ENCODE measurements around the gene CD72.
"Not testable (repeated sequence)": the region's sequence is repeated elsewhere in the genome, so short reads cannot be mapped to it uniquely, and the experiment has no call there.

Gene CD72

DNA sequence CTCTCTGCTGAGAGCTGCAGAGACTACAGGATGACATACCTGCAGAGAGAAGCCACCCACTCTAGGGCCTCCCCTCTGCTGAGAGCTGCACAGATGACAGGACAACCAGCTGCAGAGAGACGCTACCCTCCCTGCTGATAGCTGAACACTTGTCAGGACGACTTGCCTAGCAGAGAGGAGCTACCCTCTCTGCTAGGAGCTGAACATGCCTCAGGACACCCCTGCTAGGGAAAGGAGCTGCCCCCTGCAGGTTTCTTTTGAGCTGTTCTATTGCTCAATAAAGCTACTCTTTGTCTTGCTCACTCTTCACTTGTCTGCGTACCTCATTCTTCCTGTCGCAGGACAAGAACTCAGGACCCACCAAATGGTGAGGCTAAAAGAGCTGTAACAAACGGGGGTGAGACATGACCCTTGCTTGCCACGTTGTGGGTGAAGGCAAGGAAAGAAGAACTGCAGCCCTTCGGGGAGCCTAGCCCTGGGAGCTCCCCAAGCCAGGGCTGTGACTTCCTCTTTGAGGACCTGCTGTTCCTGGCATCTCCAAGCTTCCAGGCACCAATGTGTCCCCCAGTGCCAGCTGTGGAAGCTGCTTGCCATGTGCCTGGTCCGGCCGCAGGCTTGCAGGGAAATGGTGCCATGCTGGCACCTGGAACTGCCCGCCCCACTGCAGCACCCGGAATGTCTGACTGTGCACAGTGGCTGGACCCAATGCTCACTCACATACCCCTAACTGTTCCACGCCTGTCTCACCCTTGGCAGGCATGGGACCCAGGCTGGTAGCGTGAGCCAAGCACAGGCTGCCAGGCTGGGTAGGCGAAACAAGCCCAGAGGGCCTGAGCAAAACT, 18.2 kb downstream of the CD72 start:
- Mint-ChIP-seq H3K4me3 (no peak overlapping the region), H3K27ac (no peak overlapping the region), H3K4me1 (ENCODE audit: low read depth) (peaks cover 18% of the 10 kb centered on the region), H3K36me3 (ENCODE audit: low read depth) (no peaks in the 10 kb centered on the region), H3K27me3 (ENCODE audit: low read depth) (no peaks in the 10 kb centered on the region), H3K9me3 (peaks cover 3% of the 10 kb centered on the region)

- Mint-ChIP-seq H3K27me3 (ENCODE audit: low read depth) (no peaks in the 10 kb centered on the region), H3K4me1 (ENCODE audit: low read depth) (peaks cover 12% of the 10 kb centered on the region), H3K36me3 (ENCODE audit: low read depth) (peaks cover 7% of the 10 kb centered on the region), H3K9me3 (peaks cover 10% of the 10 kb centered on the region), H3K4me3 (no peak overlapping the region), H3K27ac (no peak overlapping the region)
Measured at GRCh38 chr9:35598866-35599590, 19.2 kb downstream of the CD72 start.

DNA sequence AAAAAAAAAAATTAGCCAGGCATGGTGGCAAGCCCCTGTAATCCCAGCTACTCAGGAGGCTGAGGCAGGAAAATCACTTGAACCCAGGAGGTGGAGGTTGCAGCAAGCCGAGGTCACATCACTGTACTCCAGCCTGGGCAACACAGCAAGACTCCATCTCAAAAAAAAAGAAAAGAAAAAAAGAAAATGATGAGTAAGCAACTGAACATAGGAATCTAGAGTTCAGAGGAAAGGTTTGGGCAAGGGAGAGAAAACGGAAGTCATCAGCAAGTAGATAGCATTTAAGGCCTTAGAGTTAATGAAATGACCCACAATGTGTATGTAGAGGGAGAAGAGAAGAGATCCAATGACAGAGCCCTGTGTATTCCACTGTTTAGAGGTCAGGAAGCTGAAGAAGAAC, 21.3 kb downstream of the CD72 start:
- not testable (repeated sequence) for H3K27me3 Mint-ChIP-seq (ENCODE audit: low read depth); H3K27ac Mint-ChIP-seq; H3K4me3 Mint-ChIP-seq; H3K4me1 Mint-ChIP-seq (ENCODE audit: low read depth)
- H3K9me3 Mint-ChIP-seq, result peaks cover 25% of the 10 kb centered on the region
- H3K36me3 Mint-ChIP-seq (ENCODE audit: low read depth), result peaks cover 19% of the 10 kb centered on the region

DNA sequence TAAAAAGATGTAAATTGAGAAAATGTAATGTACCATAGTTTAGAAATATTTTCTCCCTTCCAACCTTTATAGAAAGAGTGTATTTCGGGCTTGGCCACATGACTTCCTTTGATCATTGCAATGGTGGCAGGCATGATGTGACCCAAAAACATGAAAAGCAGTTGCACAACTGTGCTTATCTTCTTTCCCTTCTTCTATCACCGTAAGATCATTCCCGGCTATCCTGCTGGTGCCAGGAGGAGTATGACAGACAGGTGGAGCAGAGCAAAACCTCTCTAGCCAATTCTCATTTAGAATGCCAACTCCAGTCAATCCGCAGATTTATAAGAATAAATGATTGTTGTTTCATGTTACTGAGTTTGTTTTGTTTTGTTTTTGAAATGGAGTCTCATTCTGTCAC, 23.7 kb downstream of the CD72 start:
- peaks cover 29% of the 10 kb centered on the region for H3K9me3 Mint-ChIP-seq
- H3K27me3 Mint-ChIP-seq (ENCODE audit: low read depth), result no peaks in the 10 kb centered on the region
- H3K27ac Mint-ChIP-seq, result no peak overlapping the region
- H3K4me3 Mint-ChIP-seq, result no peak overlapping the region
- H3K4me1 Mint-ChIP-seq (ENCODE audit: low read depth), result no peaks in the 10 kb centered on the region
- H3K36me3 Mint-ChIP-seq (ENCODE audit: low read depth), result peaks cover 21% of the 10 kb centered on the region

DNA sequence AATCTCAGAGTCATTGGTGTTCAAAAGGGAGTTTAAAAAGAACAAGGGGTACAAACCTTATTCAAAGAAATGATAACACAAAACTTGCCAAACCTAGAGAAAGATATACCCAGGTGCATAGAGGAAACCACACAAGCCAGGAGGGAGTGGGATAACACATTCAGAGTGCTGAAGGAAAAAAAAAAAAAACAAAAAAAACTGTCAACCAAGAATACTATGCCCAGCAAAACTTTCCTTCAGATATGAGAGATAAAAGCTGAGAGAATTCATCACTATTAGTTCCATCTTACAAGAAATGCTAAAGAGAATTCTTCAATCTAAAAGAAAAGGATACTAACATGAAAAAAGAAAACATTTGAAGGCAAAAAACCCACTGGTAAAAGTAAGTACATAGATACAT, 24.6 kb downstream of the CD72 start:
- H3K27me3 Mint-ChIP-seq (ENCODE audit: low read depth), result no peaks in the 10 kb centered on the region
- H3K4me1 Mint-ChIP-seq (ENCODE audit: low read depth), result no peaks in the 10 kb centered on the region
- H3K9me3 Mint-ChIP-seq, result peaks cover 29% of the 10 kb centered on the region
- no peak overlapping the region for H3K27ac Mint-ChIP-seq
- peaks cover 21% of the 10 kb centered on the region for H3K36me3 Mint-ChIP-seq (ENCODE audit: low read depth)
- H3K4me3 Mint-ChIP-seq, result no peak overlapping the region

- Mint-ChIP-seq H3K9me3 (peaks cover 29% of the 10 kb centered on the region), H3K36me3 (ENCODE audit: low read depth) (peaks cover 14% of the 10 kb centered on the region)
- not testable (repeated sequence) for H3K4me1 Mint-ChIP-seq (ENCODE audit: low read depth); H3K4me3 Mint-ChIP-seq; H3K27me3 Mint-ChIP-seq (ENCODE audit: low read depth); H3K27ac Mint-ChIP-seq
Measured at GRCh38 chr9:35588506-35588905, 29.7 kb downstream of the CD72 start.

DNA sequence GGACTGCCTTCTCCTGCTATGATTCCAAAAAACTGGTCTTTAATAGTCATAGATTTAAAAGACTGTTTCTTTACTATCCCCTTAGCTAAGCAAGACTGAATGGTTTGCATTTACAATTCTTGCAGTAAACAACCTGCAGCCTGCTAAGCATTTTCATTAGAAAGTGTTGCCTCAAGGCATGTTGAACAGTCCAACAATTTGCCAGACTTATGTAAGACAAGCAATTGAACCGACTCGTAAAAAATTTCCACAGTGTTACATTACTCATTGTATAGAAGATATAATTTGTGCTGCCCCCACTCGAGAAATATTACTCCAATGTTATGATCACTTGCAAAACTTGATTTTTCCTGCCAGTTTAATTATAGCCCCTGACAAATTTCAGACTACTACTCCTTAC, 33.5 kb downstream of the CD72 start:
- not testable (repeated sequence) for H3K4me1 Mint-ChIP-seq (ENCODE audit: low read depth); H3K27ac Mint-ChIP-seq; H3K4me3 Mint-ChIP-seq; H3K27me3 Mint-ChIP-seq (ENCODE audit: low read depth)
- peaks cover 12% of the 10 kb centered on the region for H3K36me3 Mint-ChIP-seq (ENCODE audit: low read depth)
- H3K9me3 Mint-ChIP-seq, result peaks cover 34% of the 10 kb centered on the region

DNA sequence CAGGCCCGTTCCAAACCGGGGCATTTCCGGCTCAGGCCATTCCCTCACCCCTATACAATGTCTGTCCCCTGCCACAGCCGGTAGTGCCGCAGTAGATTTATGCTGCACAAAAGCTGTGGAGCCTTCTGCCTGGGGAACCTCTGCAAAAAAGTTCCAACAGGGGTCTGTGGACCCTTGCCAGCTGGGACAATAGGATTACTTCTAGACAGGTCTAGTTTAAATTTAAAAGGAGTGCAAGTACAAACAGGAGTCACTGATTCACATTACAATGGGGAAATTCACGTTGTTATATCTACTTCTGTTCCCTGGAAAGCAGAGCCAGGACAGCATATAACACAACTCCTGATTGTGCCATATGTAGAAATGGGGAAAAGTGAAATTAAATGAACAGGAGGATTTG, 34.7 kb downstream of the CD72 start:
- Mint-ChIP-seq H3K36me3 (ENCODE audit: low read depth) (peaks cover 19% of the 10 kb centered on the region), H3K9me3 (peaks cover 42% of the 10 kb centered on the region)
- H3K4me1 Mint-ChIP-seq (ENCODE audit: low read depth); H3K27me3 Mint-ChIP-seq (ENCODE audit: low read depth); H3K27ac Mint-ChIP-seq; H3K4me3 Mint-ChIP-seq: not testable (repeated sequence)

DNA sequence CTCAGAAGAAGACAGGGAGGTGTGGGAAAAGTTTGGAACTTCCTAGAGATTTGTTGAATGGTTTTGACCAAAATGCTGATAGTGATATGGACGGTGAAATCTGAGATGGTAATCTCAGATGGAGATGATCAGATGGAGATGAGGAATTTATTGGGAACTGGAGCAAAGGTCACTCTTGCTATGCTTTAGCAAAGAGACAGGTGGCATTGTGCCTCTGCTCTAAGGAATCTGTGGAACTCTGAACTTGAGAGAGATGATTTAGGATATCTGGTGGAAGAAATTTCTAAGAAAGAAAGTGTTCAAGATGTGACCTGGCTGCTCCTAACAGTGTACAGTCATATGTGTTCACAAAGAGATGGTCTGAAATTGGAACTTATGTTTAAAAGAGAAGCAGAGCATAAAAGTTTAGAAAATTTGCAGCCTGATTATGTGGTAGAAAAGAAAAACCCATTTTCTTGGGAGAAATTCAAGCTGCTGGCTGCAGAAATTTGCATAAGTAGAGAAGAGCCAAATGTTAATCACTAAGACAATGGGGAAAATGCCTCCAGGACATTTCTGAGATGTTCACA, 38.5 kb downstream of the CD72 start:
- Mint-ChIP-seq H3K36me3 (ENCODE audit: low read depth) (peaks cover 16% of the 10 kb centered on the region), H3K9me3 (peaks cover 45% of the 10 kb centered on the region), H3K27ac (peak overlapping the region; percentile 9)
- H3K4me3 Mint-ChIP-seq; H3K27me3 Mint-ChIP-seq (ENCODE audit: low read depth); H3K4me1 Mint-ChIP-seq (ENCODE audit: low read depth): not testable (repeated sequence)

- Mint-ChIP-seq H3K27ac (no peak overlapping the region), H3K4me1 (ENCODE audit: low read depth) (no peaks in the 10 kb centered on the region), H3K4me3 (no peak overlapping the region), H3K27me3 (ENCODE audit: low read depth) (no peaks in the 10 kb centered on the region), H3K36me3 (ENCODE audit: low read depth) (peaks cover 16% of the 10 kb centered on the region), H3K9me3 (peaks cover 45% of the 10 kb centered on the region)
Measured at GRCh38 chr9:35579130-35579529, 39.1 kb downstream of the CD72 start.

- H3K36me3 Mint-ChIP-seq (ENCODE audit: low read depth), result peaks cover 16% of the 10 kb centered on the region
- H3K4me1 Mint-ChIP-seq (ENCODE audit: low read depth), result peaks cover under 1% of the 10 kb centered on the region
- no peak overlapping the region for H3K27ac Mint-ChIP-seq
- H3K4me3 Mint-ChIP-seq, result no peak overlapping the region
- H3K9me3 Mint-ChIP-seq, result peaks cover 43% of the 10 kb centered on the region
- H3K27me3 Mint-ChIP-seq (ENCODE audit: low read depth), result no peaks in the 10 kb centered on the region
Measured at GRCh38 chr9:35577486-35577885, 40.7 kb downstream of the CD72 start.

- peaks cover 9% of the 10 kb centered on the region for H3K4me1 Mint-ChIP-seq (ENCODE audit: low read depth)
- H3K36me3 Mint-ChIP-seq (ENCODE audit: low read depth), result peaks cover 10% of the 10 kb centered on the region
- H3K27ac Mint-ChIP-seq, result no peak overlapping the region
- H3K9me3 Mint-ChIP-seq, result peaks cover 30% of the 10 kb centered on the region
- no peak overlapping the region for H3K4me3 Mint-ChIP-seq
- no peaks in the 10 kb centered on the region for H3K27me3 Mint-ChIP-seq (ENCODE audit: low read depth)
Measured at GRCh38 chr9:35575478-35575877, 42.7 kb downstream of the CD72 start.

GRCh38 chr9:35574578-35575122, 43.6 kb downstream of the CD72 start:
- no peak overlapping the region for H3K4me3 Mint-ChIP-seq
- peaks cover 12% of the 10 kb centered on the region for H3K4me1 Mint-ChIP-seq (ENCODE audit: low read depth)
- H3K36me3 Mint-ChIP-seq (ENCODE audit: low read depth), result peaks cover 7% of the 10 kb centered on the region
- H3K27ac Mint-ChIP-seq, result no peak overlapping the region
- no peaks in the 10 kb centered on the region for H3K27me3 Mint-ChIP-seq (ENCODE audit: low read depth)
- peaks cover 23% of the 10 kb centered on the region for H3K9me3 Mint-ChIP-seq

GRCh38 chr9:35570709-35571504, 47.3 kb downstream of the CD72 start:
- peaks cover 27% of the 10 kb centered on the region for H3K4me1 Mint-ChIP-seq (ENCODE audit: low read depth)
- H3K9me3 Mint-ChIP-seq, result no peaks in the 10 kb centered on the region
- H3K27ac Mint-ChIP-seq, result peak overlapping the region; percentile 88
- no peaks in the 10 kb centered on the region for H3K27me3 Mint-ChIP-seq (ENCODE audit: low read depth)
- no peaks in the 10 kb centered on the region for H3K36me3 Mint-ChIP-seq (ENCODE audit: low read depth)
- H3K4me3 Mint-ChIP-seq, result peak overlapping the region; percentile 29

All from T-helper 1 cell treated with Interleukin-12 subunit alpha and Interleukin-12 subunit beta and Interleukin-4 antibody, amounts not matched to agents 30 μg/mL and 1 μg/mL, for 36 hours (primary cell).